Panc1 (cell line): ENCODE results near the gene AMBP. TPM values are rescaled to one million over a fixed set of nuclear protein-coding genes. Genes with fewer than 3 reads are reported as not detected.

Source experiments
- ATAC-seq: fragments of 200-7000 bp; cut with Tn5 transposase; 2 replicates; pipeline ENCODE4 v1.9.1; 2020; ENCODE audit warnings: mild to moderate bottlenecking, moderate library complexity
- BruUV-seq: library from RNA; stranded (reverse); fragments of 400-500 nt; replicated peaks from 2 replicates; lab custom pipeline; 2021; lab: Mats Ljungman, UMichigan
- CTCF ChIA-PET: fragments of 300-600 bp; sonication (Branson Sonifier 250); formaldehyde crosslinking; loops from one replicate; lab custom pipeline; 2022; ENCODE audit warnings: antibody characterized with exemption; lab: Charles Lee
- POLR2A ChIA-PET: fragments of 300-600 bp; sonication (Branson Sonifier 250); formaldehyde crosslinking; loops from one replicate; lab custom pipeline; 2022; ENCODE audit warnings: antibody characterized with exemption; lab: Charles Lee
- DNase-seq: peaks from one replicate; pipeline ENCODE4 v3.0.0-alpha.2; 2010; ENCODE audit warnings: low read depth, low spot score
- H3K27ac ChIP-seq: 2 replicates; pipeline ENCODE4 v1.5.1; 2011; ENCODE audit warnings: mild to moderate bottlenecking, low read length, inconsistent platforms
- H3K27me3 ChIP-seq: fragments of 200-500 bp; sonication (Bioruptor generic); 2 replicates; pipeline ENCODE4 v1.6.0; 2014; ENCODE audit warnings: low read length, inconsistent platforms; ENCODE audit not compliant: control insufficient read depth, insufficient read depth
- H3K36me3 ChIP-seq: fragments of 200-500 bp; sonication (Bioruptor generic); 2 replicates; pipeline ENCODE4 v1.5.1; 2014; ENCODE audit warnings: inconsistent platforms, mild to moderate bottlenecking, low read length, moderate library complexity; ENCODE audit not compliant: control insufficient read depth, insufficient read depth
- H3K4me1 ChIP-seq: 2 replicates; pipeline ENCODE4 v1.5.1; 2011; ENCODE audit warnings: inconsistent platforms, mild to moderate bottlenecking, low read length, moderate library complexity; ENCODE audit not compliant: control insufficient read depth, insufficient read depth
- H3K4me3 ChIP-seq, 2 experiments: 2 replicates each; pipeline ENCODE4 v1.5.1; 2011 to 2012; ENCODE audit warnings: low read depth in 2 of 2, low read length in 2 of 2, mild to moderate bottlenecking in 2 of 2, inconsistent platforms in 1 of 2, moderate library complexity in 1 of 2
- H3K9me3 ChIP-seq: fragments of 200-500 bp; sonication (Bioruptor generic); 2 replicates; pipeline ENCODE4 v1.5.1; 2014; ENCODE audit warnings: low read depth, mild to moderate bottlenecking, inconsistent platforms, low read length, moderate library complexity; ENCODE audit not compliant: control insufficient read depth, insufficient read depth
- CTCF ChIP-seq: fragments of 450-650 bp; IDR thresholded peaks from 2 replicates; pipeline ENCODE4 v1.5.1; 2017; ENCODE audit warnings: mild to moderate bottlenecking
- POLR2AphosphoS5 ChIP-seq: IDR thresholded peaks from 2 replicates; pipeline ENCODE4 v1.6.1; 2012; ENCODE audit warnings: mild to moderate bottlenecking, low read depth, low read length, moderate library complexity
- REST ChIP-seq, 2 experiments: IDR thresholded peaks; 2 replicates each; pipeline ENCODE4 v1.6.1; 2011 to 2012; ENCODE audit warnings: low read depth in 2 of 2, control low read depth in 1 of 2, low read length in 1 of 2, mild to moderate bottlenecking in 1 of 2, moderate library complexity in 1 of 2; ENCODE audit not compliant: insufficient read depth in 1 of 2
- SIN3A ChIP-seq: IDR thresholded peaks from 2 replicates; pipeline ENCODE4 v1.6.1; 2012; ENCODE audit warnings: low read depth, mild to moderate bottlenecking, low read length, moderate library complexity, borderline replicate concordance; ENCODE audit not compliant: insufficient read depth
- TCF7L2 ChIP-seq: IDR thresholded peaks from 2 replicates; pipeline ENCODE4 v1.6.1; 2011; ENCODE audit warnings: mild to moderate bottlenecking, low read depth, low read length, inconsistent platforms
- in situ Hi-C: cut with HindIII; loops from 2 replicates; pipeline ENCODE4 v1.10.0; 2016; ENCODE audit warnings: low sequenced_read_pairs, low pct_unique_long_range_greater_than_20kb
- intact Hi-C: fragments of 100-400 bp; cut with micrococcal nuclease; formaldehyde crosslinking; loops from one replicate; pipeline ENCODE4 v1.10.0; 2022; ENCODE audit not compliant: unreplicated experiment
- total RNA-seq: library from RNA; stranded (reverse); gene quantifications from one replicate; pipeline ENCODE4 v1.2.1, GENCODE V29; 2021; ENCODE audit not compliant: unreplicated experiment

The AMBP gene
- total RNA-seq, 1 experiment from 2014 or later: 1.7 TPM

- Histone ChIP-seq H3K27ac (no peak overlapping the region), H3K9me3 (no peaks in the 10 kb centered on the region), H3K4me3 (no peak overlapping the region), H3K4me1 (no peaks in the 10 kb centered on the region), H3K27me3 (no peaks in the 10 kb centered on the region; the same call in 1 of the 2 replicates), H3K36me3 (no peaks in the 10 kb centered on the region)
- CTCF ChIA-PET: no interaction called here
- intact Hi-C loops: no loop called here
- DNase-seq: no peak
- in situ Hi-C loops: no loop called here
- ATAC-seq: no peak
- TF ChIP-seq POLR2AphosphoS5: no peak
- no peak for TF ChIP-seq REST (IDR thresholded peaks at IDR 0.05; ENCODE audit: insufficient read depth in 1 of 2, low read depth in 2 of 2, low read length in 1 of 2)
- TF ChIP-seq CTCF: no peak
- TF ChIP-seq SIN3A: no peak
- no peak for TF ChIP-seq TCF7L2
- no TSS peak for BruUV-seq
- POLR2A ChIA-PET: no interaction called here
Measured at GRCh38 chr9:114116126-114116747, 38.1 kb upstream of the AMBP start.

- ChIA-PET POLR2A (no interaction called here), CTCF (no interaction called here)
- in situ Hi-C loops (no loop called here), intact Hi-C loops (no loop called here)
- ATAC-seq (no peak), DNase-seq (no peak)
- BruUV-seq: no TSS peak
- Histone ChIP-seq H3K27ac (no peak overlapping the region), H3K4me3 (no peak overlapping the region), H3K9me3 (no peaks in the 10 kb centered on the region), H3K4me1 (no peaks in the 10 kb centered on the region), H3K27me3 (no peaks in the 10 kb centered on the region; the same call in 1 of the 2 replicates), H3K36me3 (no peaks in the 10 kb centered on the region)
- no peak for TF ChIP-seq SIN3A
- TF ChIP-seq REST (IDR thresholded peaks at IDR 0.05; ENCODE audit: insufficient read depth in 1 of 2, low read depth in 2 of 2, low read length in 1 of 2): no peak
- TF ChIP-seq POLR2AphosphoS5: no peak
- no peak for TF ChIP-seq CTCF
- TF ChIP-seq TCF7L2: no peak
Measured at GRCh38 chr9:114115654-114116125, 37.6 kb upstream of the AMBP start.
